ENCODE measurements around the gene EHMT1.

Gene EHMT1

GRCh38 chr9:137702615-137703379, 84.0 kb downstream of the EHMT1 start:
- intact Hi-C loops (cut with DNase I; ENCODE audit: low total_unique reads) = no loop called here

GRCh38 chr9:137703842-137704508, 85.2 kb downstream of the EHMT1 start:
- no peaks in the 10 kb centered on the region for H3K27me3 ChIP-seq
- H3K4me1 ChIP-seq = peaks cover 0 to 19% (median 6%) of the 10 kb centered on the region in 4 donors
- H3K9me3 ChIP-seq = no peaks in the 10 kb centered on the region
- no peak for DNase-seq
- H3K27ac ChIP-seq = no peak overlapping the region
- intact Hi-C loops (cut with DNase I; ENCODE audit: low total_unique reads) = no loop called here
- H3K36me3 ChIP-seq = no peaks in the 10 kb centered on the region
- TF ChIP-seq CTCF (IDR thresholded peaks at IDR 0.05) = no peak
- H3K4me3 ChIP-seq = no peak overlapping the region

More at GRCh38 chr9:137702615-137703379, 84.0 kb downstream of the EHMT1 start:
- Histone ChIP-seq H3K27me3 (no peaks in the 10 kb centered on the region), H3K4me3 (no peak overlapping the region), H3K36me3 (no peaks in the 10 kb centered on the region), H3K27ac (no peak overlapping the region), H3K4me1 (peaks cover 0 to 18% (median 8%) of the 10 kb centered on the region in 4 donors), H3K9me3 (no peaks in the 10 kb centered on the region)
- no peak for DNase-seq
- TF ChIP-seq CTCF (IDR thresholded peaks at IDR 0.05) = no peak

GRCh38 chr9:137705443-137705863, 86.6 kb downstream of the EHMT1 start:
- H3K9me3 ChIP-seq = no peaks in the 10 kb centered on the region
- no peak for TF ChIP-seq CTCF (IDR thresholded peaks at IDR 0.05)

DNA sequence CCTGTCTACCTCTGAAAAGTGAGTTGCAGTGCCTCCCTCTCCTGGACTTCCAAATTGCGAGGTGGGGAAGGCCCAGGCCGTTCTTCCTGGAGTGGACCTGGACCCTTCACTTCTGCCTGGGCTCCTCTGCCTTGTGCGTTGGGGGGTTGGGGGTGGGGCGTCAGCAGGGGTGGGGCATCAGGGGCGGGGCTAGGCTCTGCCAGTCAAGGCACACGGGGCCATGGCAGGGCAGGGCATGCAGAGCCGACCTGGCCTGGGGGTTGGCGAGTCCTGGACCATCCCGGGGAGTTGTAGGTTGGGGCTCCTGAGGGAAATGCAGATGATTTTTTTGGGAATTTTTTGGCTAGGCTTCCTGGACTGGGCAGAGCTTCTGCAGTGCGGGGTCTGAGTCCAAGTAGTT, 87.1 kb downstream of the EHMT1 start:
- Histone ChIP-seq H3K36me3 (peaks cover 0 to 4% (median 3%) of the 10 kb centered on the region in 3 donors), H3K4me3 (no peak overlapping the region), H3K27ac (no peak overlapping the region), H3K9me3 (no peaks in the 10 kb centered on the region), H3K4me1 (peaks cover 0 to 24% (median 6%) of the 10 kb centered on the region in 4 donors), H3K27me3 (no peaks in the 10 kb centered on the region)
- intact Hi-C loops (cut with DNase I; ENCODE audit: low total_unique reads) = no loop called here
- DNase-seq = no peak
- TF ChIP-seq CTCF (IDR thresholded peaks at IDR 0.05) = no peak

More at GRCh38 chr9:137705443-137705863, 86.6 kb downstream of the EHMT1 start:
- Histone ChIP-seq H3K36me3 (no peaks in the 10 kb centered on the region), H3K27me3 (no peaks in the 10 kb centered on the region), H3K4me1 (peaks cover 0 to 24% (median 6%) of the 10 kb centered on the region in 4 donors), H3K4me3 (no peak overlapping the region), H3K27ac (no peak overlapping the region)
- no peak for DNase-seq
- intact Hi-C loops (cut with DNase I; ENCODE audit: low total_unique reads) = no loop called here

DNA sequence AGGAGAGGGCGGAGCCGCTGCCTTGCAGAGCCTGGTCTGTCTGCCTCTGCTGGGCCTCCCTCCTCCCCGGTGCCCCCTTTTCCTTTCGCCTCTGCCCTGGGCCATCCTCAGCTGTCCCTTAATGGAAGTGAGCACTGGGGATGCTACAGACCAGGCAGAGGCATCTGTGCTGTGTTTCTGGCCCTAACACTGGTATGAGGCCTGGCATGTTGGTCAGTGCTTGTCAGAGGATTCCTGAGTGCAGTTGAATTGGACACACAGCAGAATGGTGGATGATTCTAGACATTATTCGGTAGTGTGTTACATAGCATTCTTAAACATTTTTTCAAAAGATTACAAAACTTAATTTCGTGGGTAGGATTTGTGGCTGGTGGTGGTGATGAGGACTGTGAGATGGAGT, 88.6 kb downstream of the EHMT1 start:
- H3K4me1 ChIP-seq = peaks cover 0 to 24% (median 6%) of the 10 kb centered on the region in 4 donors
- no peak for DNase-seq
- peaks cover 7 to 18% (median 18%) of the 10 kb centered on the region in 3 donors for H3K36me3 ChIP-seq
- no peak overlapping the region for H3K27ac ChIP-seq
- H3K9me3 ChIP-seq = no peaks in the 10 kb centered on the region
- intact Hi-C loops (cut with DNase I; ENCODE audit: low total_unique reads) = no loop called here
- no peaks in the 10 kb centered on the region for H3K27me3 ChIP-seq
- H3K4me3 ChIP-seq = no peak overlapping the region
- no peak for TF ChIP-seq CTCF (IDR thresholded peaks at IDR 0.05)

Measured in tibial artery (tissue), 4 donors.